C4-2B (cell line): ENCODE data around the gene AHNAK.

Experiments
- H3K27ac ChIP-seq: fragments of 450-650 bp; 2 replicates; pipeline ENCODE4 v1.5.1; 2017
- CTCF ChIP-seq: fragments of 450-650 bp; conservative IDR thresholded peaks from 2 replicates; pipeline ENCODE4 v1.5.1; 2017; ENCODE audit warnings: mild to moderate bottlenecking
- ZFX ChIP-seq: fragments of 450-650 bp; IDR thresholded peaks from 2 replicates; pipeline ENCODE4 v1.6.1; 2017

Gene AHNAK

GRCh38 chr11:62463121-62463542 lies 83.5 kb downstream of the AHNAK start:
- no peak overlapping the region for H3K27ac ChIP-seq

GRCh38 chr11:62462508-62462892 lies 84.1 kb downstream of the AHNAK start:
- no peak overlapping the region for H3K27ac ChIP-seq
- TF ChIP-seq CTCF (no peak), ZFX (no peak)

More at GRCh38 chr11:62463121-62463542, 83.5 kb downstream of the AHNAK start:
- TF ChIP-seq CTCF: no peak
- TF ChIP-seq ZFX: no peak

GRCh38 chr11:62461740-62462507 lies 84.7 kb downstream of the AHNAK start:
- H3K27ac ChIP-seq: no peak overlapping the region

GRCh38 chr11:62459080-62459479 lies 87.5 kb downstream of the AHNAK start:
- TF ChIP-seq CTCF (no peak), ZFX (no peak)
- no peak overlapping the region for H3K27ac ChIP-seq

More at GRCh38 chr11:62461740-62462507, 84.7 kb downstream of the AHNAK start:
- no peak for TF ChIP-seq CTCF
- no peak for TF ChIP-seq ZFX

GRCh38 chr11:62458212-62459002 lies 88.2 kb downstream of the AHNAK start:
- no peak for TF ChIP-seq CTCF
- no peak for TF ChIP-seq ZFX
- H3K27ac ChIP-seq: no peak overlapping the region

GRCh38 chr11:62457478-62457877 lies 89.1 kb downstream of the AHNAK start:
- H3K27ac ChIP-seq: no peak overlapping the region
- TF ChIP-seq ZFX (no peak), CTCF (no peak)

GRCh38 chr11:62456630-62457029 lies 90.0 kb downstream of the AHNAK start:
- H3K27ac ChIP-seq: no peak overlapping the region
- no peak for TF ChIP-seq CTCF
- TF ChIP-seq ZFX: no peak
